ENCODE results near the gene MUC5AC.
"Not testable (repeated sequence)": the region's sequence is repeated elsewhere in the genome, so short reads cannot be mapped to it uniquely, and the experiment has no call there.

Gene MUC5AC

GRCh38 chr11:1248951-1249350 is 91.2 kb downstream of the MUC5AC start:
- DNase-seq, result not testable (repeated sequence)

DNA sequence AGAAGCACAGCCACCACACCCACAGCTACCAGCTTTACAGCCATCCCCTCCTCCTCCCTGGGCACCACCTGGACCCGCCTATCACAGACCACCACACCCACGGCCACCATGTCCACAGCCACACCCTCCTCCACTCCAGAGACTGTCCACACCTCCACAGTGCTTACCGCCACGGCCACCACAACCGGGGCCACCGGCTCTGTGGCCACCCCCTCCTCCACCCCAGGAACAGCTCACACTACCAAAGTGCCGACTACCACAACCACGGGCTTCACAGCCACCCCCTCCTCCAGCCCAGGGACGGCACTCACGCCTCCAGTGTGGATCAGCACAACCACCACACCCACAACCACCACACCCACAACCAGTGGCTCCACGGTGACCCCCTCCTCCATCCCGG is 92.7 kb downstream of the MUC5AC start:
- DNase-seq, result not testable (repeated sequence)
